GM10266 (cell line): Measurements from ENCODE around the gene NCR3LG1.
A peak's percentile ranks its signal among the peaks of the same experiment; 100 is the strongest.

Experiments
- DNase-seq: peaks from one replicate; pipeline ENCODE4 v3.0.0; 2012; ENCODE audit errors: extremely low spot score
- TF ChIP-seq, protein P1 (sequence below): IDR thresholded peaks from 2 replicates; pipeline ENCODE4 v1.5.1; 2012; ENCODE audit warnings: mild to moderate bottlenecking, low read depth; ENCODE audit not compliant: control insufficient read depth, insufficient read depth; ENCODE audit errors: missing control alignments

The NCR3LG1 gene

DNA sequence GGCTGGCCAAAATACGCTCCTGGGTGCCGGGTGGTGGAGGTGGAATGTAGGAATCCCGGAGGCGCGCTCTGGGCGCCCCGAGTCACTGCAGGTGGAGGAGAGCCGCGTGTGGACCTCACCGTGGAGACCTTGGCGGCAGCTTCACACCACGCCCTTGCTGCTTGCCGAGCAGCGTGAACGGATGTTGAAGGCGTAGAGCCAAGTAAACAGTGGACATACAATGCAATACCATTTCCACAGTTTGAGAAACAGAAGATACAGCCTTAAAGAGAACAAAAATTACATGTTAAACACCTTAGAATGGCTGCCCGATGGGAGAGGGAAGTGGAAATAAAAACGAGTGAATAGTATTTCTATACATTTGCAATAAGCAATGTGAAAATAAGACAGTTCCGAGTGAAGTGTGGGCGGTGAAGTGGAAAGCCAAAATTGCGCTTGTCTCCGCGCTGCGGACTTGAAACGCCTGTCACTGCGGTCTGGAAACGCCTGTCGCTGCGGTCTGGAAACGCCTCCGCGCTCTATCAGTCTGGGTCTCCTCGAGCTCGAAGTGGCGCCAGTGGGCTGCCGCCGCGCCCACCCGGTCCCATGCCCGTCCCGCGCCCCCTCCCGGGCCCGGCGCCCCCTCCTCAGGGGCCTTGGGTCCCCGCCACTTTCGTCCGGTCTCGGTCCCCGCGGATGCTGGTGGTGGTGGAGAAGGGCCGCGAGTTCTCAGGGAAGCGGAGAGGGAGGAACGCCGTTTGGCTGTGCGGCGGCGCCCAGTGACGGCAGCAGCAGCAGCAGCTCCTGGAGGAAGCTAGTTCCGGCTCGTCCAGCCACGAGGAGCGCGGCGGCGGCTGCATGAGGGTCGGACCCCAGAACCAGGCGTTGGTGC is 1.6 kb downstream of the NCR3LG1 start:
- TF ChIP-seq, protein P1, sequence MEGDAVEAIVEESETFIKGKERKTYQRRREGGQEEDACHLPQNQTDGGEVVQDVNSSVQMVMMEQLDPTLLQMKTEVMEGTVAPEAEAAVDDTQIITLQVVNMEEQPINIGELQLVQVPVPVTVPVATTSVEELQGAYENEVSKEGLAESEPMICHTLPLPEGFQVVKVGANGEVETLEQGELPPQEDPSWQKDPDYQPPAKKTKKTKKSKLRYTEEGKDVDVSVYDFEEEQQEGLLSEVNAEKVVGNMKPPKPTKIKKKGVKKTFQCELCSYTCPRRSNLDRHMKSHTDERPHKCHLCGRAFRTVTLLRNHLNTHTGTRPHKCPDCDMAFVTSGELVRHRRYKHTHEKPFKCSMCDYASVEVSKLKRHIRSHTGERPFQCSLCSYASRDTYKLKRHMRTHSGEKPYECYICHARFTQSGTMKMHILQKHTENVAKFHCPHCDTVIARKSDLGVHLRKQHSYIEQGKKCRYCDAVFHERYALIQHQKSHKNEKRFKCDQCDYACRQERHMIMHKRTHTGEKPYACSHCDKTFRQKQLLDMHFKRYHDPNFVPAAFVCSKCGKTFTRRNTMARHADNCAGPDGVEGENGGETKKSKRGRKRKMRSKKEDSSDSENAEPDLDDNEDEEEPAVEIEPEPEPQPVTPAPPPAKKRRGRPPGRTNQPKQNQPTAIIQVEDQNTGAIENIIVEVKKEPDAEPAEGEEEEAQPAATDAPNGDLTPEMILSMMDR = no peak
- DNase-seq = peak; percentile 59

DNA sequence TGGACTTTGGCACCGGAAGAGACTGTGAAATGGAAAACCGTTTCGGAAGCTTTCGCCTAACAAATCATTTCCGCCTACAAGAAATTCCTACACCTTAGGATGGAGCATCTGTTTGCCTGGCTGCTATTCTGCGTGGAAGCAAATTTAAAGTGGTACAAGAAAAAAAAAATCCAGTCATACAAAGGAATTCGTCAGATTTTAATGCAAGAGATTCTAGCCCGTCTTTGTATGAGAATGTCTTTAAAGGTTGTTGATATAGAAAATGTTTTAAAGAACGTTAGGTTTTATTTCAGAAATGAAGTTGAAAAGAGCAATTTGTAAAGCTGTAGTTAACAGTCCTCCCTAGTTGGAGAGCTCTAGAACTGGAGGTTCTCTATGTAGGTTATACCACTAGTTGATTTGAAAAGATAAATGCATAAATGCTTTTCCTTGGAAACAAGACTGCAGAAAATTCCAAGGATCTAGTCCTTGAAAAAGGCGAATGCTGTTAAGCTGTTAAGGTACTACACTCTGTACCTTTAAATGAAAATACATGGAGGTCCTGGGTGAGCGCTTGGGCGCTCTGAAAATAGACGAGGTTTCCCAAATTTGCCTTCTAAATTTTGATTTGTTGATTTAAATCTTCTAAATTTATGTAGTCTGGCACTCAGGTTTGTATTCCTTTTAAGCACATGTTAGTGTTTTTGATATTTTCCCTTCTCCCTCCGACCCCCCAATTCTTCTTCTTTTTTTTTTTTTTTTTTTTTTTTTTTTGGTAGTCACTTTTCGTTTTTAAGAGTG is 2.4 kb downstream of the NCR3LG1 start:
- no peak for DNase-seq
- TF ChIP-seq, protein P1 = no peak

DNA sequence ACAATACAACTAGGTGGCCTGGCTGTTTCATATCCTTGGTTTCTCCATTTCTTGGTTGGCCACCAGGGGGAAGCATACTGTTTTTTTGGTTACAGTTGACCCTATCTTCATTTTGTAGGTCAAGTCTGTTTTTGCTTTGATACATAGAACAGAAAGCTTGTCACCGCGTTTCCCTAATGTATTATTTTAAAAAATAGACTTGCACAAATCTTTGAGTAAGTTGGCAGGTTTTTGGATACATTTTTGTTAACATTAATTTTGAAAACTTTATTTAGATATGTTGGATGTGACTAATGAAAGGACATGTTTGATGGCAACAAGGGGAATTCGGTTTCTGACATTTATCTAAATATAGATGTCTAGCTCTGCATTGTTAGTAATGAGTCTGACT is 3.0 kb downstream of the NCR3LG1 start:
- peak; percentile 82 for DNase-seq
- TF ChIP-seq, protein P1 = peak; percentile 64

DNA sequence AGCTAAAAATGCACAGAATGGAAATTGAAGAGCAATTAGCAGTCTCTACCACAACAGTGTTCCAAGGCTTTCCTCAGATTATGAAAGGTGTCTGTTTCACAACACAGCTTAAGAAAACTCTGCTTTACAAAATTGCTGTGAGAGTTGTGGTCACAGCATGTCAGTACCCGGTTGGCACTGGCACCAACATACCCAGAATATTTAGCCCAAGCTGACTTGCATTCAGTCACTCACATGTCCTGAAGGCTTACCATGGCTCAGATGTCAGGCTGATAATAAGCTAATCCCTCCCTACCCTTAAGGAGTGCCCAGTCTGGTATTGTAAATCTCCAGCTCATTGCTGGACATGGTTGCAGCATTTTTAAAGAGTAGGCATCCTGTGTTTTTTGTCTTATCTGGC is 14.9 kb downstream of the NCR3LG1 start:
- no peak for DNase-seq
- TF ChIP-seq, protein P1 = no peak

DNA sequence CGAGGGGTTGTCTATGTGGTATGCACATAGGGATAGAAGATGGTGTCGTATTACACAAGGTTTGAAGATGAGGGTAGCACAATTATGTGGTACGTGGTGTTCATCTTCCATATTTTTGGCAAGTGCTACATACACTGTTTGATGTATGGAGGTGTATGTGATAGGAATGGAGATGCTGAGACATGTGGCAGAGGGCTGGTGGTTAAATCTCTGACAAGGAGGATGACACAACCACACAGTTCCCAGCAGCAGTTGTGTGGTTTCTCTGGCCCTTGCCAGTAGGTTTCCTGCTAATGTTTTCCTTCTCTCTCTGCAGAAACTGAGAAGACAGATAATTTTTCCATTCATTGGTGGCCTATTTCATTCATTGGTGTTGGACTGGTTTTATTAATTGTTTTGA is 17.0 kb downstream of the NCR3LG1 start:
- TF ChIP-seq, protein P1 = no peak
- no peak for DNase-seq

DNA sequence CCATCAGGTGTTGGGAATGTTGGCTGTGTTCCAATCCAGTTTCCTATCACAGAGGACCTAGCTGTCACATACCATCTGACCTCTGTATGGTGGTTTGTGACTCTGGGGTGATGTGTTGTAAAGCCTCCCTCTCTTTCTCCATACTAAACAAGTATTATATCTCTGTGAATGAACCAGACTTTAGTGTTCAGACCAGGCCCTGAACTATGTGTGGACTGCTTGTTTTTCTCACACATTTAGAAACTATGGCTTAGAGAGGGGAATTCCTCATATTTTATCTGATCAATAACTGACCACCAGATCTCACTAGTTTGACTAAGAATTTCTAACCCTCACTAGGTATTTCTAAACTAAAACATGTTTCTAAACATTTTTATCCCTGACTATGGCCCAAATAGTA is 17.5 kb downstream of the NCR3LG1 start:
- TF ChIP-seq, protein P1 = no peak
- DNase-seq = no peak
